Measurements from ENCODE around the gene CDR2L.

CDR2L gene

DNA sequence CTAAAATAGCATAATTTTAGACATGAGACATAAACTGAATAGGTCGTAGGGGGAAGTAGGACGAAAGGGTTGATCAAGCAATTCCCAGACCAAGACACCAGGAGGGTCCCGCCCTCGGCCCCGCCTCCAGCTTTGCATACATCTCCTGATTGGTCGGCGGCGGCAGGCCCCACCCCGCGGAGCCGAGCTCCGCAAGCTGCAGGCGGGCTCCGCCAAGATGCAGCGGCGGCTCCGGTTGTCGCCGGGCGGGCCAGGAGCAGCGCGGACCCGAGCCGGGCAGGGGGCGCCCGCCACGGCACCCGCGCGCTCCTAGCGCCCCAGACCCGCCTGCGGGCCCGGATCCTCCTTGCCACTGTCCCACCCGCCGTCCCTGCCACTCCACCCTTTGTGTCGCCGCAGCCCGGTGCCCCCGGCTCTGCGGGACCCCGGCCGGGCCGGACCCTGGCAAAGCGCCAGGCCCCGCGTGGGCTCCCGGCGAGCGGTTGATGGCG, at the start of gene CDR2L:
CDR2L (plus strand) TSS at position 215 of the 491 bp plus-strand sequence. CDS start 412 bp downstream, outside the sequence.
- DNase-seq = peak; percentile 92

DNA sequence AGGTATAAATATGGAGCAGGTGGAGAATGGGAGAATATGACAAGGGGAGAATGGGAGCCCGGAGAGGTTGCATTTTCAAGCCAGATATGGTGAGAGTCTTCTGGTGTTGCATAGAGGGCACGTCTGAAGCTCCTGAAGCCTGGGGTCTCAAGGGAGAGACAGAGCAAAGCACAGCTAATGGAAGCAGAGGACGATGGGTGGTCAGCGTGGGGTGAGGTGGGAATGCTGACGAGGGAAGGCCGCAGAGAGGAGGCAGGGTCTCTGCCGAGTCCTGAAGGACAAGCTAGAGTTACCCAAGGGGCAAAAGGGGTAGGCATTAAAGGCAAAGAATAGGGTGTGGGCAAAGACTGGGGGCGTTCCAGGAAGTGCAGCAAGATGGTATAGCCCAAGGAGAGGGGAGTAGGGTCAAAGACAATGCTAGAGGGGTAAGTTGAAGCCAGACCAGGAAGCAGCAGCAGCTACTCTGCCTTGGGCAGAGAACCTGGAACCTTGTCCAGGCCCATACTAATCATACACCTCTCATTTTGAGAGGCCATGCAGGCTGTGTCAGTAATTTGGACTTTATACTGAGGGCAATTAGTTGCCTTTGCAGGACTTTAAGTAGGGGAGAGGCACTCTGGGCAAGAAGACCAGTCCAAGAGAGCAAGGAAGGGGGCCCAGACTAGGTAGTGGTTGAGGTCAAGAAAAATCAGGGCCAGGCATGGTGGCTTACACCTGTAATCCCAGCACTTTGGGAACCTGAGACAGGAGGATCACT, 49.1 kb upstream of the CDR2L start:
- no peak for DNase-seq

DNA sequence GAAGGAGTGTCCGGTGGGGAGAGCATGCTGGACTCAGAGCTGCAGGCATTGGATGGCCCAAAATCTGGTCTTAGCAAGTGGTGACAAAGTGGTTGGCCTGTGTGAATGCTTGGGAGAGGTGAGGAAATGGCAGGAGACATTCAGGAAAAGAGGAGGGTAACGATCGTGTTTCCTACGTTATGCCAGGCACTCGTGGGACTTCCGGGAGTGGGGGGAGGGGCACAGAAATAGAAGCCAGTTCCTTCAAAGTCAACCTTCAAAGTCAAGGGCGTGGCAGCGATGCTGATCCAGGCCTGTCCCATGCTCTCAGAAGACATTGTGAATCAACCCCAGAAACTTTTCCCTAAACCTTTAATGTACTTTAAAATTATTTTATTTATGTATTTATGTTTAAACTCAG, 47.9 kb upstream of the CDR2L start:
- DNase-seq = no peak

DNA sequence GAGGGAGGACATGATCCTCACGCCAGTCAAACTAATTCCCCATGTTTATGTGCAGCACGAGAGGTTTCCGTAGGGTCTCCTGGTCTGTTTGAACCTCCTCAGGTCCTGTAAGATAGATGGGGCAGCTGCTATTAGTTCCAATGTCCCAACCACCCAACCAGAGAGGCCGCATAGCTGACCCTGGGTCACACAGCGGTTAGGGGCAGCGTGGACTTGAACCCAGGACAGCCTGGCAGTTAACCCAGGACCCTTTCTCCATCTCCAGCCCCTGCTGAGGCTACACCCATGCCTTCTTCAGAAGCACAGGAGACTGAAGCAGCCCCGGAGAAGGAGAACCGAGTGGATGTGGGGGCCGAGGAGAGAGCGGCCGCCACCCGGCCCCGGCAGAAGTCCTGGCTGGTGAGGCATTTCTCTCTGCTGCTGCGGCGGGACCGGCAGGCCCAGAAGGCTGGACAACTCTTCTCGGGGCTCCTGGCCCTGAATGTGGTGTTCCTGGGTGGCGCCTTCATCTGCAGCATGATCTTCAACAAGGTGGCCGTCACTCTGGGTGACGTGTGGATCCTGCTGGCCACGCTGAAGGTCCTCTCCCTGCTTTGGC, 46.2 kb upstream of the CDR2L start:
- DNase-seq = no peak

DNA sequence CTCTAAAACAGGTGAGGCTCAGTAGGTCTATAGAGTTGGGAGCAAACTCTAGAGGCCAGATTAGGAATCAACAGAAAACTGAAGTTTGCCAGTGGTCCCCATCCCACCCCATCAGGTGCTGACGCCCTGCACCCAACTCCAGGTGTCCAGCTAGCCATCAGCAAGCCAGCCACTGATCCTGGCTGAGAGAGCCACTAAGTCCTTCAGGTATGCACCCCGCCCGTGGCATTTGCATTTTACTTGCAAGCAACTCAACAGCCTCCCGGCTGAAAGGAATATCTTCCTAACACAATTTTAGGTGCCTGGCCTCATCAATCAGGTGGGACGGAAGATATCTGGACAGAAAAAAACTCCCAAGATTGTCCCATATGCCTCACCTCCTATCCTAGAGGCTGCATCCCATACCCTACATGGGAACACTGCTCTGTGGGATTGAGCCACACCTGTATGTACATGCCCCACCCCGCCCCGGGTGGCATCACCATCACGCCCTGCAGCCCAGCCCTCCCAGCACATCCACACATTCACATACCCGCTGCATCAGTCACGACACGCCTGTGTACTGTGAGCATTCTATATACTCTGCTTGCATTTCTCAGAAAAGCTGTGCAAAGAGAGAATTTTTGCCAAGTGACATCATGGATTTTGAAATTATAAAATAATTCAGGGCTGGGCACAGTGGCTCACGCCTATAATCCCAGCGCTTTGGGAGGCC, 43.5 kb upstream of the CDR2L start:
- DNase-seq = no peak

DNA sequence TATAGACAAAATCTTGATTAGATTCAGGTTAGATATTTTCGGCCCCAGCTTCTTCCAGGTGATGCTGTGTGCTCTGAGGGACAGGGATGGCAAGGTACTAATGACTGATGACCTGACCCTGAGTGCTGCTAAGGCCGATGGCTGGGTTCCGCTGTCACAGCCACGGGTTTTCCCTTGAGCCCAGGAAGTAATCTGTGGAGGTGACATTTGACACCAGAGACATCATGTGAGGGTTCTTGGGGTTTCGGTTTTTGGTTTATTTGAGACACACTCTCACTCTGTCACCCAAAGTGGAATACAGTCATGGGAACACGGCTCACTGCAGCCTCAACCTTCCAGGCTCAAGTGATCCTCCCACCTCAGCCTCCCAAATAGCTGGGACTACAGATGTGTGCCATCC, 41.9 kb upstream of the CDR2L start:
- DNase-seq = no peak

DNA sequence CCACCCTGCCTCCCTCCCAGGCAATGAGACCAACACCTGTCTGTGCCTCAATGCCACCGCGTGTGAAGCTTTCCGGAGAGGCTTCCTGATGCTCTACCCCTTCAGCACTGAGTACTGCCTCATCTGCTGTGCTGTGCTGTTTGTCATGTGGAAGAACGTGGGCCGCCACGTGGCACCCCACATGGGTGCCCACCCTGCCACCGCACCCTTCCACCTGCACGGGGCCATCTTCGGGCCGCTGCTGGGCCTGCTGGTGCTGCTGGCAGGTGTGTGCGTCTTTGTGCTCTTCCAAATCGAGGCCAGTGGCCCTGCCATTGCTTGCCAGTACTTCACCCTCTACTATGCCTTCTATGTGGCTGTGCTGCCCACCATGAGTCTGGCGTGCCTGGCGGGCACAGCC, 40.8 kb upstream of the CDR2L start:
- no peak for DNase-seq

DNA sequence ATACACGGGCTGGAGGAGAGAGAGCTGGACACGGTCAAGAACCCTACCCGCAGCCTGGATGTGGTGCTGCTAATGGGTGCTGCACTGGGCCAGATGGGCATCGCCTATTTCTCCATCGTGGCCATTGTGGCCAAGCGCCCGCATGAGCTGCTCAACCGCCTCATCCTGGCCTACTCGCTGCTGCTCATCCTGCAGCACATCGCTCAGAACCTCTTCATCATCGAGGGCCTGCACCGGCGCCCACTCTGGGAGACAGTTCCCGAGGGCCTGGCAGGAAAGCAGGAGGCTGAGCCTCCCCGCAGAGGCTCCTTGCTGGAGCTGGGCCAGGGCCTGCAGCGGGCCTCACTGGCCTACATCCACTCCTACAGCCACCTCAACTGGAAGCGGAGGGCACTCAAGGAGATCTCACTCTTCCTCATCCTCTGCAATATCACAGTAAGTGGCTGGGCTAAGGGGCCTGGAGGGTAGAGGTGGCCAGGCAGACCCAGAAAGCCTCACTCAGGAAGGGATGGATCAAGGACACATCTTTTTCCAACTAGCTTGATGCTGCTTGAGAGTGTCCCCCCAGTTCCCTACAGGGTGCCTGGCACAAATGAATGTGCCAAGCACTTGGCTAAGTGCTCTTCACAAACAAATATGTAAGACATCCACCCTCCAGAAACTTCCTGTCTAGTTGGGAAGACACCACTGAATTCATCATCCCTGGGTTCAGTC, 40.2 kb upstream of the CDR2L start:
- DNase-seq = no peak

DNA sequence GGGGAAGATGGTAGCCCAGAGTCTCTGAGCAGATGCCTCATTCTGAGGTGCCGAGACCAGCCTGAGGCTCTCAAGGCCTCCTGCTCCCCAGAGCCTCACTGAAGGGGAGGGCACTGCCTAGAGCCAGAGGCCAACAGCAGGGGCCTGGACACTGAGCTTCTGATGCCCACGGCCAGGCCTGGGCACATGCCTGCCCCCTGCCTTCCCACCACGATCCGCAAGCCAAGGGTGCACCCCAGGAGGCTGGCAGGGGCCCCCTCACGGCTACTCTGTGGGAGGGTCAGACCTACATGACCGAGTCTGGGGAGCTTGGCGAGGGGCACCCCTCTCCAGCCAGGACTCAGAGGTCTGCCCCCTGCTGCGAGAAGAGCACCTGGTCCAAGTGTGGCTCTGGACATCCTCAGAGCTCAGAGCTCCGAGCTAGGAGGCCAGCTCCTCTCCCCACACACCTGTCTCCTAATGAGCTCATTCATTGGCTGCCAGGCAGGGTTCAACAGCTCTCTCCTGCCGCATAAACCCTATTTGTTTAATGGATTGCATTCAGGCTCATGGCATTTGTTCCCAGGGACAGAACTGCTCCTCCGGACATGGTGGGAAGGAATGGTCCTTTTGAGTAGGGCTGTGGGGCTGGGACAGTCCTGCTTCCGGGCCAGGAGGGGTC, 37.8 kb upstream of the CDR2L start:
- DNase-seq = no peak

DNA sequence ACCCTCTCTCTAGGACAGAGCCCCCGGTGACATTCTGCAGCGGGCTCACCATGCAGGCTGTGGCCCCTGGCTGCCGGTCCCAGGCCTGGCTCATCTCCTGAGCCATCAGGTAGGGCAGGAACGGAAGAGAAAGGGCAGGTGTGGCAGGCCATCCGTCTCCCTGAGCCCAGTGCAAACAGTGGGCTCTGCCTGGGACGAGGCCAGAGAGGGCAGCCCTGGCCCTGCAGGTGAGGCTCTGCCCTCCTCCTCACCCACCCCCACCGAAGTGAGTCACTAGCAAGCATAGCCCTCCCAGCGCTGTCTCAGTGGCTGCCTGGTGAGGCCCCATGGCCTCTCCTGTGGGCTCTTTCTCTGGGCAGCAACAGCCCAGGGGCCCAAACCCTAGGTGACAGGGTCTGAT, 37.2 kb upstream of the CDR2L start:
- DNase-seq = no peak

DNA sequence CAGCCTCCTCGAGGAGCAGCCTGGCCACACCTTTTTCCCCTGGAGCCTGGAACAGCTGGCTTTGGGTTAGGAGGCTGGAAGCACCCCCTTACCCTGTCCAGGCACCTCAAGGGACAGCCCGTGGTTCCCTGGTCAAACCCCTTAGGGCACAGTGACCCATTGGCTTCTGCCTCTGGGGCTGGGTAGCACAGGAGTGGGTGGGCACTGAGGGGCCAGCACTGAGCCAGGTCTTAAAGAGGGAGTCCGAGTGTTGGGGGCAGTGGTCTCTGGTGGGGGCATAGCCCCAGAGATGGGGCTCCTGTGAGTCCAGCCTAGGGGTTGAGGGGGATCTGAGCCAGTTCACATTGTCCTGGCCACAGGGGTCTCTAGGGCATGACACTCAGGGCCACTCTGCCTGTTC, 36.4 kb upstream of the CDR2L start:
- DNase-seq = no peak

DNA sequence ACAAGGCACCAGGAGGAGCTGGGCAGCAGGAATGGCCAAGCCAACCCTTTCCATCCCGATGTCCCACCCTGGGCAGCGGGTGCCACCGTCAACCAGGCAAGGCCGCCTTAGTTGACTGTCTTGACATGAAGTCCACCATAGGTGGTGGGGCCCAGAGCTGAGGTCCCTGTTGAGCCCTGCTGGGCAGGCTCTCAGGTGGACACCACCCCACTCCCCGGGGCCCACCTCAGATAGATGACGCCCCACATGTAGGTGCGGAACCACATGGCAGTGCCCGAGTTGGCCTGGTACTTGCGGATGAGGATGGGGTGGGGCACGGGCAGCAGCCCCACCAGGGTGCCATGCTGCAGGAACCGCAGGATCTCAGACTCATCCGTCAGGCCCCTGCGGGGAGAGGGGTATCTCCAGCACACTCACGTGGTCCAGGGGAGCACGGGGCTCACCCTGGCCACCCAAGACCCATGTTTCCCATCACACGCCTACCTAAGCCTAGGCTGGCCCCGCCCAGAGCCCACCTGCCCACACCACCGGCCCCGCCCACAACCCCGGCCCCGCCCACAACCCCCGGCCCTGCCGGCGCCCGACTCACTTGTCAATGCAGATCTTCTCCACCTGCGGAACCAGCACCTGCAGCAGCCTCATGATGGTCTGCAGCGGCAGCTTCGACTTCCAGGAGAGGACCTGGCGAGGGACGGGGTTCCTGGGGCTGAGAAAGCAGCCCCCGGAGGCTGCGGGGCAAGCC, 35.6 kb upstream of the CDR2L start:
- no peak for DNase-seq

DNA sequence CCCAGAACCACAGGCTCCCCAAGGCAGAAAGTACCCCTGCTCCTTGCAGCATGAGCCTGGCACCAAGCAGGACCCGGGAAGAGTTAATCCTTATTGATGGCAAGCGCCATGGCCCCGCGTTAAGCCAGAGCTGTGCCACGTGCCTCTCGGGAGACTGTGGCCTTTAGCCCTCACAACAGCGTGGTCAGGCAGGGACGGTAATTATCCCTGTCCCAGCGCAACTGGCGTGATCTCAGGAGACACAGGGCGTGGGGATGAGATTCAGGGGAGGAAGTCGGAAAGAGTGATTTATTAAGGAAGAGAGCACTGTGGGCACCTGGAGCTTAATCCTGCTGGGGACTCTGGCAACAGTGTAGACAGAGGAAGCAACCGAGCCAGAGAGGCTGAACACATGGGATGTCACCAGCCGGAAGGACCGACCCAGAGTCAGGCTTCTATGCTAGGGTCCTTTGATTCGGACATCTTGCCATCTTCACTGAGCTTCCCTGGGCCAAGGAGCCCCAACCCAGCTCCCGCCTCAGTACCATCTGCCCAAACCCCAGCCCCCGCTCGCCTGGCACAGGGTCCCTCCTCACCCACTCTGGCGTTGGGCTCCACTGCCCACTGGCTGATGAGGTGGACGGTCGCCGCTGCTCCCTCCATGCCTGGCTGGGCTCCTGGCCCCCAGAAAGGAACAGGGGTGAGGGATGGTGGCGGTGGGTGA, 34.9 kb upstream of the CDR2L start:
- no peak for DNase-seq

DNA sequence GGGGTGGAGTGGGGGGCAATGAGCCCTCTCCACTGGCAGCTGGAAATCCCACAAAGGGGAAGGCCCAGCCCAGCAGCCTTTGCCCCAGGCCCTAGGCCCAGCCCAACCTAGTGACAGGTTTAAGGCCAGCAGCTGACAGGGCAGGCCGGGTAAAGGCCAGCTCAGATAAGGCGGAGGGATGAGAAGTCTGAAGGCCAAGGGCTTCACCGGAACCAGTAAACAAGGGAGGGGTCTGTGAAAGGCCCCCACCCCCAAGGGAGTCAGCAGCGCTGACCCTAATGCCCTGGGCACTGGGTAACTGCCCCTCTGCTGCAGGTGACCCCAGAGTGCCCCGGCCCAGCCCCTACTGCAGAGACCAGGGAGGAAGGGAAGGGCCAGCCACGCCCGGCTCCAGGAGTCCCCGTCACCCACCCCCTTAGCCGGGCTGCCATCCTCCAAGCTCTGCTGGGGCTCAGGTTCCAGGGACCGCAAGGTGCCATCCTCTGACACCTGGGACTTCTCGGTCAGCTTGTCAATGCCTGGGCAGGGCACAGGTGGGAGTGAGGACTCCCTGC, 34.2 kb upstream of the CDR2L start:
- DNase-seq = no peak

DNA sequence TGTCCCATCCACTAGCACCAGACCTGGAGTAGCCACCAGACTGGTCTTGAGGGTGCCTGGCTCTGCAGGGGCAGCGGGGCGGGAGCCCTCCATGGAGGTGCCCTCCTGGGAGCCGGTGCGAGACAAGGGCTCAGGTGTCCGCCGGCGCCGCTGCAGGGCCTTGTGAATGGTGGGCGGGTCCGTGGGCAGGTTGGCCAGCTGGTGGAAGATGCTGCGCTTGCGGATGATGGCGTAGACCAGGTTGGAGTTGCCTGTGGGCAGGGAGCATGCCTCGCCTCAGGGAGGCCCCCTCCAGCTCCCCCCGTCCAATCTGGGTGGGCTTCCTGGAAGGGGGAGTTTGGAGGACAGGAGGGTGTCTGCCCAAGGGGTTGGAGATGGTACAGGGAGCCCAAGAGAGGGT, 33.3 kb upstream of the CDR2L start:
- DNase-seq = no peak

DNA sequence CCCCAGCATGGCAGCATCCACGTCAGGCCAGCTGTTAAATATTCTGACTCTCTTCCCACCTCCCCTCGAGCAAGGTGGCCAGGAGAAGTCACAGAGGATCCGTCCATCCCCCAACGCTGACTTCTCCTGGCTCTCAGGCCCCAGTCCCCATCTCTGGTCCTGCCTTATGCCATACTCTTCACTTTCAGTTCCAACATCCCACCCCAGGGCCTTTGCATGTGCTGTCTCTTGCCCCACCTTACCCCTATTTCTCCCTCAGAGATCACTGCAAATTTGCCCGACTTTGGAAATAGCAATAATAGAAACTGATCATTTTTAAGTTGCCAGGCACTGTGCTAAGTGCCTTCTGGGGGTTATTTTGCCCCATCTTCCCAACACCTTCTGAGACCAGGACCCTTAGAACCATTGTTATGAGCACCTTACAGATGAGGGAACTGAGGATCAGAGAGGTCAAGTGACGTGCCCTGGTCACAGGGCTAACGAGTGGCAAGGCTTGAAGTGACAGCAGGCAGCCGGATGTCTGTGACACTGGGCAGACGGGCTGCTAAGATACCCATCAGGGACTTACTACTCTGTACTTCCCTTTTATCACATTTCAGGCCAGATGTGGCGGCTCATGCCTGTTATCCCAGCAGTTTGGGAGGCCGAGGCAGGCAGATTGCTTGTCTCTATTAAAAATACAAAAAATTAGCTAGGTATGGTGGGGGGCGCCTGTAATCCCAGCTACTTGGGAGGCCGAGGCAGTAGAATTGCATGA, 32.6 kb upstream of the CDR2L start:
- DNase-seq = no peak

DNA sequence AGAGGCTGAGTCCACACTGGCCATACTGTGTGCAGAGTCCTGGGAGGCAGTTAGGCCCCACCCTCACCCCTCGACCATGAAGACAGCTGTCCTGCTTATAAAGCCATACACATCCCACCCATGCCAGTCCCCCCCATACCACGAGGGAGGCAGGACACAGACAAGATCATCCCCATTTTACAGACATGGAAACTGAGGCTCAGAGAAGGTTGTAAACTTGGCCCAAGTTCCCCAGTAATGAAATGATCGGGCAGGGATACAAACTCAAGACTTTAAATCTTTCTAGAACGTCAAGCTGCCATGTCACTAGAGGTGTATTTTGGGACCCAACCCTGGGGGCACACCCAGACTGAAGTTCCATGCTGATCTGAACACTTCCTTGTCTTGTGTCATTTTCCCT, 31.3 kb upstream of the CDR2L start:
- DNase-seq = no peak

DNA sequence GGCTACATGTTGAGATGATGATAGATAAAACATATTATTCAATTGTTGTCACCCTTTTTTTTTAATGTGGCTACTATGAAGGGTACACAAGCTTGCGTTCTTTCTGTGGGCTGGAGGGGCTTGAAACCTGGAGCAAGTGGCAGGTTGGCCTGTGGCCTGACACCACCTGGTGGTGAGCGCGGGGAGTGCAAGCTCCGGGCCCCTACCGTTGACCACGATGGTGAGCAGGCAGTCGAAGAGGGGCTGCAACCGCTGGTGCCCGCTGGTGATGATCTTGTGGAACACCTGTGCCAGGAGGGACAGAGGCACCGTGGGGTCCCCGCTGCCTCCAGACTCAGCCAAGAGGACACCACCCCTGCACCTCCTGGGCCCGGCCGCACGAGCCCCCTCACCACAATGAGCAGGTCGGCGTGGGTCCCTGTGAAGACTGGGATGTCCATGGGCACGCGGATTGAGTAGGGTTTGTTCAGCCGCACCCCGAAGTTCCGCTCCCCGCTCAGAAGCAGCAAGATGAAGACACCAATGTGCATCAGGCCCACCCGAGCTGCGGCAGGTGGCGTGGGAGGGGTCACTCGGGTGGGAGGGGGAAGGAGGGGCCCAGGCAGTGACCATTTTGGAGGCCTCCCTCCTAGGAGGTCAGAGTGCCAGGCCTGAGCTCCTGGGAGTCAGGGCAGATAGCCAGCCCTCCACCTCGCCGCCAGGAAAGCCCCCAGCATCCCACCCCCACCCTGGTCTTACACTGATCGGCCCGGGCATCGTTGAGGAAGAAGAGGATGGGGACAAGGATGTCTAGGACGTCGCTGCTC, 29.3 kb upstream of the CDR2L start:
- peak; percentile 74 to 75 for DNase-seq

DNA sequence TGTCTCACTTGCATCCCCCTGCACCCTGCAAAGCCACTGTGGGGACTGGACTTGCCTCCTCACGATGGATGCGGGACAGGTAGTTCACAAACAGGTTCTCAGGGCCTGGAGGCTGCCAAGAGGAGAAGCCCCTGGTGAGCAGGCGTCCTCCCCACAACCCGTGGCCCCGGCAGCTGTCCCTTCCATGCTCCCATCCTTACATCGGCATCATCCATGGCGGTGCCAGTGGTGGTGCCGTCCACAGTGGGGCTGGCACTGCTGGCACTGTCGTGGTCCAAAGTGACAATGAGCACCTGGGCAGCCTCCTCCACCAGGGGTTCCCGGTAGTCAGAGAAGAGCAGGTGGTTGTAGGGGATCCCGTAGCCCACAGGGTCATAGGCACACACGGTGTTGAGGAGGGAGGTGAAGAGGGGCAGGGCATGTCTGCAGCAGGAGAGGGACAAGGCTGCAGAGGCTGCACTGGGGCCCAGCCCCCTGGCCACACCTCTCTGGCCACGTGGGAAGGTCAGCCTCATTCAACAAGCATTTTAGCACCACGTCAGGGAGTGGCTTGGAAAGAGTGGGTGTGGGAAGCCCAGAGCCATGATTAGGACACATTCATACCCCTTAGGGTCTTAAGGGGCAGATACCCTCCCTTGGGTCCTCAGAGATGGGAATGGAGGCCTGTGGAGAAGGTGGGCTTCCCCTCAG, 27.5 kb upstream of the CDR2L start:
- DNase-seq = no peak
